HG02759 (cell line): ENCODE measurements around the gene ZNF385B.

Experiments used
- ATAC-seq: cut with Tn5 transposase; IDR thresholded peaks from one replicate; pipeline ENCODE4 v1.9.1; 2021; ENCODE audit warnings: mild to moderate bottlenecking, moderate library complexity; ENCODE audit not compliant: unreplicated experiment

The ZNF385B gene

DNA sequence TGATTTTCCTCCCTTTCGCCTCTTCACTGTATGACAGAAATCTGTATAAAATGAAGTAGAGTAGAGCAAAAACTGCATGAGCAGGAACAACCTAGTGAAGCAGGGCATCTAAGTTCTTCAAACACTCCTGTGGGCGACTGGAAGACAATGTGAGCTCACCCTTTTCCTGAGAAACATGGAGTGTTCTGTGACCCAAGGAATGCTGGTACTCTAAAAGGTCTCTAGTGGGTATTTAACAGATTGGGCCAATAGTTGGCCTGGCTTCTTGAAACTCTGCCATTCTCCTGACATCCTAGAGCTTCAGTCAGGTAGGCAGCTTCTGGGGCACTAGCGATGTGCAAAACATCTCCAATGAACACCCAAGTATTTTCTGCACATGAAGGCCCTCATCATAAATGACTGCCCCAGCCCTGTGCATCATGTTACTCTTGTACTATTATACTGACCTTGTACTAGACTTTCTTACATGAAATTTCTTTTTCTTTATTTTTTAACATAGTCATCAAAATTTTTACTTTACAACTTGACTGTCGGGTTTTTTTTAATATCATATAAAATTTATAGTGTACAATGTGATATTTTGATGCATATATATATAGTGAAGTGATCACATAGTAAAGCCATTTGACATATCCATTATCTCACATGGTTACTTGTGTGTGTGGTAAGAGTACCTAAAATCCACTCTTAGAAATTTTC is 302.2 kb downstream of the ZNF385B start:
- ATAC-seq: no peak

DNA sequence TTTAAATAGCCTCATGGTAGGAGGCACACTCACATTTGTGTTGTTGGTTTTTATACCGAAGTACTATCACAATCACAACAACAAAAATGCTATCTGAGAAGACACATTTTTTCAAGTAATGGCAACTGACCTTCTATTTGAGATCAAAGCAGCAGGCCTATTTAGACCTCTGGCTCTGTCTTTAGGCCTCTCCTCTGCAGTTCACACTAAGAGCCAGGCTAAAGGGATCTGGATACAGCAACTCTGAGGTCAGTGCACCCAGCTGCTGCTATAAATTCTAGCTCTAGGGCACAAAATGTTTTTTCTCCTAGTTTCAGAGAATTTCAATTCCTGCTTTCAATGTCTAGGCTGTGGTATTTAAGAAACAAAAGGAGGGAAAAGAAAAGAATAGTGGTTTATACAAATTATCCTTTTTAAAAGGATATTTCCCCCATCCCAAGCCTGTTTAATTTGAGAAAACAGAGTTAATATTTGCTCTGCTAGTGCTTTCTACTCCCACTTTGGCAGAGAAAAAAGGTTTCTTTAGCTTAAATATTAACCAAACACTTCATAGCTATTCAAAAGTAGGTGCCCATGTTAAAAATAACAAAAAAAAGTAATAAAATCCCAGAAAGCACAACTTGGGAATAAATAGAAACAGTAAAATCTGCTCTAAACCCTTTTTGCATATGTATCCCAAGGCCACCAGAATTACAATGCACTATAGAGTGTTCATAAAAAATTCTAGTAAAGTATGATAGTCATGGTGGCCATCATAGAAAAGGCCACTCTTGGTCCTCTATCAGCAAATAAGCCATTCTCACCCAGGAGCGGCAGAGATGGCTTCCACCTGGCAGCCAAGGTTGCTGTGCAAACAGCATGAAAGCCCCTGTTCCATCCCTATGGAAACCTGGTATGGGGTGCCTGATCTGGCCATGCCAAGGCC is 303.1 kb downstream of the ZNF385B start:
- no peak for ATAC-seq

- no peak for ATAC-seq
Measured at GRCh38 chr2:179556425-179556824, 305.0 kb downstream of the ZNF385B start.

GRCh38 chr2:179555691-179556283 is 305.6 kb downstream of the ZNF385B start:
- no peak for ATAC-seq

GRCh38 chr2:179554639-179555386 is 306.6 kb downstream of the ZNF385B start:
- ATAC-seq: no peak

- no peak for ATAC-seq
Measured at GRCh38 chr2:179553382-179553781, 308.0 kb downstream of the ZNF385B start.

GRCh38 chr2:179551539-179552045 is 309.8 kb downstream of the ZNF385B start:
- no peak for ATAC-seq

GRCh38 chr2:179550849-179551248 is 310.6 kb downstream of the ZNF385B start:
- no peak for ATAC-seq

- no peak for ATAC-seq
Measured at GRCh38 chr2:179550214-179550613, 311.2 kb downstream of the ZNF385B start.

DNA sequence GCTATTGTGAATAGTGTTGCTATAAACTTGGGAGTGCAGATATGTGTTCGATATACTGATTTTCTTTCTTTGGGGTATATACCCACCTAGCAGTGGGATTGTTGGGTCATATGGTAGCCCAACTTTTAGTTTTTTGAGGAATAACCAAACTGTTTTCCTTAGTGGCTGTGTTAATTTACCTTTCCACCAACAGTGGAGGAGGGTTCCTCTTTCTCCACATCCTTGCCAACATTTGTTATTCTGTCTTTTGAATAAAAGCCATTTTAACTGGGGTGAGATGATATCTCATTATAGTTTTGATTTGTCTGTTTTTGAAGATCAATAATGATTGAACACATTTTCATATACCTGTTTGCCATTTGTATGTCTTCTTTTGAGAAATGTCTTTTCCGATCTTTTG is 314.8 kb downstream of the ZNF385B start:
- no peak for ATAC-seq

GRCh38 chr2:179545024-179545423 is 316.4 kb downstream of the ZNF385B start:
- ATAC-seq: no peak

- ATAC-seq: no peak
Measured at GRCh38 chr2:179543361-179543901, 318.0 kb downstream of the ZNF385B start.

DNA sequence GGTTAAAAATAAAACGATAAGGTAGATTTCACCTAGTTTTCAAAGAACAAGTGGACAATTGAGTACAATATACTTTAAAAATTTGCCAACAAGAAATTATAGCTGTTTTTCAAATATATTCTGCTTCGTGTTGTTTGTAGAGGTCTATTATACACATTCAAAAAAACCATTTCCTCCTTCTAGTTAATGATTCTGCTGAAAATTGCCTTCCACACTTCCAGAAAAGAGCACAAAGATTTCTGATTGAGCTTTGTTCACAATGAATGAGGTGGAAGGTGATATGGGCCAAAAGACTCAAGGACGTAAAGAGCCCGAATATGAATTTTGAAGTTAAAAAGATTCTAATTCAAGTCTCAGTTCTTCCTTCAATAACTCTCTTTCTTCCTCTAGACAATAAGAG is 319.8 kb downstream of the ZNF385B start:
- ATAC-seq: no peak

DNA sequence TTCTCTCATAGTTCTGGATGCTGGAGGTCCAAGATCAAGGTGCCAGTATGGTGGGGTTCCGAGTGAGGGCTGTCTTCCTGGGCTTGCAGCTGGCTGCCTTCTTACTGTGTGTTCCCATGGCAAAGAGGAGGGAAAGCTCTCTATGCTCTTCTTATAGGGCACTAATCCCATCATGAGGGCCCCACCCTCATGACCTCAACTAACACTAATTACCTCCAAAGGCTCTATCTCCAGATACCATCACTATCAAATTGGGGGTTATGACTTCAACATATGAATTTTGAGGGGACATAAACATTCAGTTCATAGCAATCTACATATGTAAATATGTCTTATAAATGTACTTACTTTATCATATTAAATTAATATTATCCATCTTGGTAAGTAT is 322.3 kb downstream of the ZNF385B start:
- ATAC-seq: no peak

GRCh38 chr2:179538406-179539123 is 322.8 kb downstream of the ZNF385B start:
- no peak for ATAC-seq

DNA sequence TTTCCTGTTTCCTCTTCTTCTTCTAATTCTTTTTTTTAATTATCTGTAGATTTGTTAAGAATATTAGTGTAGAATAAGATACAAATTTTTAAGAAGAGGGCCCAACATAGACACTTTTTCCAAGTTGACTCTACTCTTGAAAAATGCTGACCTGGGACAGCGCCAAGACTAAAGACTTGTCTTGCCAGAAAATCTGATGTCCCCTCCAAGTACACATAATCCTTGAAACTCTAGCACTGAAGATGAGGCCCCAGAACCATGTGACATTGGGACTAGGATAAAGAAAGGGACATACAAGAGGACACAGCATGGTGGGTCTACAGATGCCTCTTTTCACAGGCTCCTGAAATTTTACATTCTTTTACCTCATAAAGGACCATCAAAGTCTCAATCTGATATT is 325.2 kb downstream of the ZNF385B start:
- no peak for ATAC-seq

- no peak for ATAC-seq
Measured at GRCh38 chr2:179533875-179534274, 327.5 kb downstream of the ZNF385B start.

GRCh38 chr2:179532863-179533278 is 328.5 kb downstream of the ZNF385B start:
- no peak for ATAC-seq

DNA sequence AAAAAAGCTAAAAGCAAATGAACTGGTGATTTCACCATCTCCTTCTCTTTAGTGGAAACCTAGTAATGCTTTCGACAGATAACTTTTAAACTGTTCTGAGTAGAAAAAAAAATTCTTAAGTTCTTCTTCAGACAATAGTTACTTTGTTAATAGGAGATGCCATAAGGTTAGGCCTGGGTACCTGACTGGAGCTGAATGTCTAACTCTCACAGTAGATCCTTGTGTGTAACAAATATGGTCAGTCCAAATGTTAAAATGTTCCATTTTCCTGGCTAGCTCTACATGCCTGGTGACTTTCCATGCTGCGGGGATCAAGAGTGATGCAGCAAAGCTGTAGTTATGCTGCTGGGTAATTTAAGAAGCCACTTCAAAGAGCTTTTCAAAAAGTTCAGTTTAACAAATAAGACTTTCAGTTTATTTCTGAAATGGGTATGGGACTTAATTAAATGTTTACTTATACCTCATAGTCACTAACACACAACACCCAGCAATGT is 332.8 kb downstream of the ZNF385B start:
- ATAC-seq: no peak

DNA sequence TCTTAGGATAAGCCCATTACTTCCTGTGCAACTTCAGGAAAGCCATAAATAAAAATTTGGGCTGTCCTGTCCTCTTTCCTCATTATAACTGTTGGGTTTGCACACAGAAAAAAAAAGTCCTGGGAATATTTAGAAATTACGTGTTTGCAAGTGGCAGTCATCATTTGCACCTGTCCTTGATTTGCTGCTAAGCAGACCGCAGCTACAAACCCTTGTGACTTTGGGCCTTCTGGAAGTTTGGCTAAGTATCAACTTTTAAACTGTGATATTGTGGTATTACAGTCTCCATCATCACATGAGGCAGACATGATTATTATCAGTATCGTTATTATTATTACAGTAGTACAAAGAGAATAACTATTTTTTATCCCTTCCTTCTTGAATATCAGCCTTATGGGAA is 336.1 kb downstream of the ZNF385B start:
- ATAC-seq: no peak
